H9 (cell line): ENCODE data around the gene SCTR. TPM values are rescaled to one million over a fixed set of nuclear protein-coding genes. Genes with fewer than 3 reads are reported as not detected.

ENCODE experiments used
- DNase-seq: peaks from one replicate; pipeline ENCODE4 v3.0.0-alpha.2; 2017
- H2AFZ ChIP-seq: one replicate; pipeline ENCODE4 v1.6.1; 2013; ENCODE audit warnings: mild to moderate bottlenecking, low read length, control low read depth, moderate library complexity
- H2AK5ac ChIP-seq: 2 replicates; pipeline ENCODE4 v1.6.1; 2013; ENCODE audit warnings: low read length, control low read depth, mixed read lengths; ENCODE audit not compliant: insufficient read length
- H2BK120ac ChIP-seq: one replicate; pipeline ENCODE4 v1.6.1; 2013; ENCODE audit warnings: low read depth, mild to moderate bottlenecking, low read length, control low read depth, inconsistent platforms; ENCODE audit not compliant: poor library complexity, severe bottlenecking
- H2BK12ac ChIP-seq: 2 replicates; pipeline ENCODE4 v1.6.1; 2013; ENCODE audit warnings: low read length, control low read depth, mixed read lengths, low read depth; ENCODE audit not compliant: insufficient read length
- H2BK15ac ChIP-seq: 2 replicates; pipeline ENCODE4 v1.6.1; 2013; ENCODE audit warnings: low read depth, low read length, control low read depth
- H2BK20ac ChIP-seq: one replicate; pipeline ENCODE4 v1.6.1; 2013; ENCODE audit warnings: low read depth, mild to moderate bottlenecking, low read length, control low read depth, inconsistent platforms; ENCODE audit not compliant: poor library complexity, severe bottlenecking
- H2BK5ac ChIP-seq: 2 replicates; pipeline ENCODE4 v1.6.1; 2013; ENCODE audit warnings: low read length, control low read depth, mixed read lengths; ENCODE audit not compliant: insufficient read length
- H3K14ac ChIP-seq: 2 replicates; pipeline ENCODE4 v1.6.1; 2013; ENCODE audit warnings: low read length, control low read depth; ENCODE audit not compliant: insufficient read depth
- H3K18ac ChIP-seq: 2 replicates; pipeline ENCODE4 v1.6.1; 2013; ENCODE audit warnings: low read depth, mild to moderate bottlenecking, mixed read lengths, low read length, control low read depth; ENCODE audit not compliant: insufficient read length
- H3K23ac ChIP-seq: 2 replicates; pipeline ENCODE4 v1.6.1; 2013; ENCODE audit warnings: low read length, control low read depth, mixed read lengths, low read depth; ENCODE audit not compliant: insufficient read length
- H3K23me2 ChIP-seq: 2 replicates; pipeline ENCODE4 v1.6.1; 2013; ENCODE audit warnings: low read depth, mild to moderate bottlenecking, mixed read lengths, low read length, control low read depth; ENCODE audit not compliant: insufficient read length, poor library complexity, severe bottlenecking
- H3K27ac ChIP-seq: 2 replicates; pipeline ENCODE4 v1.5.1; 2013; ENCODE audit warnings: low read length, control low read depth, mixed read lengths, low read depth; ENCODE audit not compliant: insufficient read length
- H3K27me3 ChIP-seq: 2 replicates; pipeline ENCODE4 v1.6.1; 2013; ENCODE audit warnings: low read length, control low read depth, inconsistent platforms; ENCODE audit not compliant: insufficient read depth
- H3K4ac ChIP-seq: 2 replicates; pipeline ENCODE4 v1.6.1; 2013; ENCODE audit warnings: low read depth, mild to moderate bottlenecking, control low read depth, inconsistent platforms, low read length, moderate library complexity
- H3K4me1 ChIP-seq: 2 replicates; pipeline ENCODE4 v1.6.1; 2013; ENCODE audit warnings: low read length, control low read depth, inconsistent platforms; ENCODE audit not compliant: insufficient read depth
- H3K4me2 ChIP-seq: 2 replicates; pipeline ENCODE4 v1.6.1; 2013; ENCODE audit warnings: low read length, control low read depth, mixed read lengths; ENCODE audit not compliant: insufficient read length, insufficient read depth
- H3K56ac ChIP-seq: 2 replicates; pipeline ENCODE4 v1.6.1; 2013; ENCODE audit warnings: low read depth, mild to moderate bottlenecking, mixed read lengths, low read length, control low read depth; ENCODE audit not compliant: insufficient read length
- H3K79me1 ChIP-seq: 2 replicates; pipeline ENCODE4 v1.6.1; 2013; ENCODE audit warnings: low read depth, mild to moderate bottlenecking, moderate library complexity, low read length, control low read depth, inconsistent platforms; ENCODE audit not compliant: insufficient read depth, poor library complexity, severe bottlenecking
- H3K79me2 ChIP-seq: 2 replicates; pipeline ENCODE4 v1.6.1; 2013; ENCODE audit warnings: low read length, control low read depth, inconsistent platforms; ENCODE audit not compliant: insufficient read depth
- H3K9ac ChIP-seq: 2 replicates; pipeline ENCODE4 v1.6.1; 2013; ENCODE audit warnings: low read length, control low read depth, mixed read lengths; ENCODE audit not compliant: insufficient read length; ENCODE audit errors: extremely low read depth
- H3K9me3 ChIP-seq: one replicate; pipeline ENCODE4 v1.6.1; 2013; ENCODE audit warnings: low read depth, low read length, inconsistent platforms; ENCODE audit not compliant: control insufficient read depth
- H3T11ph ChIP-seq: one replicate; pipeline ENCODE4 v1.6.1; 2013; ENCODE audit warnings: mild to moderate bottlenecking, low read length, control low read depth, inconsistent platforms
- H4K20me1 ChIP-seq: one replicate; pipeline ENCODE4 v1.6.1; 2013; ENCODE audit not compliant: control insufficient read depth, insufficient read length, insufficient read depth
- H4K5ac ChIP-seq: 2 replicates; pipeline ENCODE4 v1.6.1; 2013; ENCODE audit warnings: low read depth, mild to moderate bottlenecking, mixed read lengths, low read length, control low read depth; ENCODE audit not compliant: insufficient read length
- H4K8ac ChIP-seq: replicated peaks from 2 replicates; pipeline ENCODE4 v1.6.1; 2013; ENCODE audit warnings: low read length, control low read depth, mixed read lengths, low read depth; ENCODE audit not compliant: insufficient read length
- H4K91ac ChIP-seq: 2 replicates; pipeline ENCODE4 v1.6.1; 2013; ENCODE audit warnings: low read depth, mild to moderate bottlenecking, moderate library complexity, mixed read lengths, low read length, control low read depth; ENCODE audit not compliant: insufficient read length
- H3K27ac Mint-ChIP-seq, 3 experiments: 2 replicates in 2 of 3; 3 replicates in 1 of 3; pipeline ENCODE4 v1.8.0; 2020 to 2021; ENCODE audit warnings: mixed read lengths in 3 of 3, mild to moderate bottlenecking in 1 of 3, moderate library complexity in 1 of 3
- H3K27me3 Mint-ChIP-seq: 2 replicates; pipeline ENCODE4 v1.8.0; 2021; ENCODE audit warnings: low read depth, mild to moderate bottlenecking, moderate library complexity, mixed read lengths
- H3K36me3 Mint-ChIP-seq, 3 experiments: 2 replicates in 2 of 3; 3 replicates in 1 of 3; pipeline ENCODE4 v1.8.0; 2020 to 2021; ENCODE audit warnings: low read depth in 3 of 3, mixed read lengths in 3 of 3; ENCODE audit not compliant: insufficient read depth in 1 of 3
- H3K4me1 Mint-ChIP-seq, 2 experiments: 2 replicates each; pipeline ENCODE4 v1.8.0; 2020; ENCODE audit warnings: mixed read lengths in 2 of 2
- H3K4me3 Mint-ChIP-seq, 2 experiments: 2 replicates in 1 of 2; 3 replicates in 1 of 2; pipeline ENCODE4 v1.8.0; 2020 to 2021; ENCODE audit warnings: mild to moderate bottlenecking in 2 of 2, mixed read lengths in 2 of 2, moderate library complexity in 1 of 2
- H3K9me3 Mint-ChIP-seq, 2 experiments: 2 replicates in 1 of 2; 3 replicates in 1 of 2; pipeline ENCODE4 v1.8.0; 2020; ENCODE audit warnings: mild to moderate bottlenecking in 2 of 2, mixed read lengths in 2 of 2, moderate library complexity in 1 of 2
- CTCF ChIP-seq: fragments of 200-600 bp; sonication (generic); conservative IDR thresholded peaks from 3 replicates; pipeline ENCODE4 v1.8.0; 2021; ENCODE audit warnings: antibody characterized with exemption, mild to moderate bottlenecking
- WGBS: extraction: QIAGEN DNeasy Blood & Tissue Kit; methylation state at CpG from one replicate; pipeline ENCODE4 v1.1.7; 2013; ENCODE audit warnings: missing lambda C conversion rate, low lambda C conversion rate, mixed read lengths; ENCODE audit not compliant: insufficient read length; ENCODE audit errors: extremely low coverage; 5-methylcytosine and 5-hydroxymethylcytosine counted together
- total RNA-seq: library from RNA; stranded (reverse); gene quantifications from 2 replicates; pipeline ENCODE4 v1.2.1, GENCODE V29; 2021

Gene SCTR
- total RNA-seq, 1 experiment from 2014 or later, result not detected

GRCh38 chr2:119550856-119551255, 26.6 kb upstream of the SCTR start:
- Histone ChIP-seq H2BK120ac (no peak overlapping the region), H2AK5ac (no peak overlapping the region), H2BK20ac (no peak overlapping the region), H3K9ac (no peak overlapping the region), H3K56ac (no peak overlapping the region), H4K20me1 (no peaks in the 10 kb centered on the region), H2AFZ (no peak overlapping the region), H3K23me2 (no peaks in the 10 kb centered on the region), H3K18ac (no peak overlapping the region), H3K79me2 (no peaks in the 10 kb centered on the region), H3K27me3 (no peaks in the 10 kb centered on the region), H3K79me1 (no peaks in the 10 kb centered on the region), H4K8ac (no peak overlapping the region), H3K4ac (no peak overlapping the region), H2BK12ac (no peak overlapping the region), H3K4me1 (no peaks in the 10 kb centered on the region), H2BK15ac (no peak overlapping the region), H3K23ac (no peak overlapping the region), H4K91ac (no peak overlapping the region), H3T11ph (no peak overlapping the region), H3K4me2 (no peak overlapping the region), H3K9me3 (no peaks in the 10 kb centered on the region), H3K14ac (no peak overlapping the region), H3K27ac (no peak overlapping the region), H2BK5ac (no peak overlapping the region), H4K5ac (no peak overlapping the region)
- Mint-ChIP-seq H3K4me1 (peaks cover 6 to 9% of the 10 kb centered on the region in 2 experiments; a peak in 3 of 4 replicates), H3K9me3 (no peaks in the 10 kb centered on the region; a peak in 1 of 5 replicates), H3K36me3 (no peaks in the 10 kb centered on the region), H3K27me3 (peaks cover 13% of the 10 kb centered on the region), H3K27ac (no peak overlapping the region), H3K4me3 (no peak overlapping the region)
- no peak for TF ChIP-seq CTCF
- no CpG with 5 or more reads among the region's 1 CpG for WGBS
- DNase-seq, result no peak
